GM23248 (cell line): ENCODE data around the gene ASB12. TPM values are rescaled to one million over a fixed set of nuclear protein-coding genes. Genes with fewer than 3 reads are reported as not detected.

Source experiments
- DNase-seq: peaks from one replicate; pipeline ENCODE4 v3.0.0-alpha.2; 2015
- H2AFZ ChIP-seq: fragments of 200-600 bp; sonication (generic); 2 replicates; pipeline ENCODE4 v1.6.1; 2016; ENCODE audit warnings: antibody characterized with exemption
- H3F3A ChIP-seq: fragments of 200-600 bp; sonication (generic); 2 replicates; pipeline ENCODE4 v1.6.1; 2016; ENCODE audit warnings: mild to moderate bottlenecking, antibody characterized with exemption, mixed run types; ENCODE audit not compliant: insufficient read depth
- H3K27ac ChIP-seq: fragments of 200-600 bp; sonication (generic); 2 replicates; pipeline ENCODE4 v1.5.1; 2016; ENCODE audit warnings: mild to moderate bottlenecking
- H3K27me3 ChIP-seq: fragments of 200-600 bp; sonication (generic); replicated peaks from 2 replicates; pipeline ENCODE4 v1.6.1; 2016; ENCODE audit warnings: mild to moderate bottlenecking; ENCODE audit not compliant: insufficient read depth
- H3K36me3 ChIP-seq: fragments of 200-600 bp; sonication (generic); 2 replicates; pipeline ENCODE4 v1.6.1; 2016; ENCODE audit warnings: low read depth, mild to moderate bottlenecking
- H3K4me1 ChIP-seq: fragments of 200-600 bp; sonication (generic); 2 replicates; pipeline ENCODE4 v1.6.1; 2016; ENCODE audit warnings: mild to moderate bottlenecking; ENCODE audit not compliant: insufficient read depth
- H3K4me2 ChIP-seq: fragments of 200-600 bp; sonication (generic); one replicate; pipeline ENCODE4 v1.6.1; 2016; ENCODE audit warnings: mild to moderate bottlenecking; ENCODE audit not compliant: unreplicated experiment
- H3K4me3 ChIP-seq: fragments of 200-600 bp; sonication (generic); 2 replicates; pipeline ENCODE4 v1.5.1; 2016; ENCODE audit warnings: mild to moderate bottlenecking
- H3K79me2 ChIP-seq: fragments of 200-600 bp; sonication (generic); 2 replicates; pipeline ENCODE4 v1.6.1; 2016; ENCODE audit warnings: mild to moderate bottlenecking; ENCODE audit not compliant: insufficient read depth
- H3K9ac ChIP-seq: fragments of 200-600 bp; sonication (generic); 2 replicates; pipeline ENCODE4 v1.6.1; 2016; ENCODE audit warnings: mild to moderate bottlenecking
- H3K9me2 ChIP-seq: fragments of 200-600 bp; sonication (generic); 2 replicates; pipeline ENCODE4 v1.6.1; 2016; ENCODE audit warnings: mixed run types, mild to moderate bottlenecking, moderate library complexity; ENCODE audit not compliant: insufficient read depth
- H3K9me3 ChIP-seq: fragments of 200-600 bp; sonication (generic); one replicate; pipeline ENCODE4 v1.6.1; 2017; ENCODE audit warnings: low read depth
- H4K20me1 ChIP-seq: fragments of 200-600 bp; sonication (generic); 2 replicates; pipeline ENCODE4 v1.6.0; 2016; ENCODE audit not compliant: insufficient read depth
- EZH2 ChIP-seq: fragments of 200-600 bp; sonication (generic); IDR thresholded peaks from 2 replicates; pipeline ENCODE4 v1.6.1; 2018; ENCODE audit warnings: antibody characterized with exemption, mild to moderate bottlenecking; ENCODE audit not compliant: insufficient read depth, poor library complexity, severe bottlenecking
- EZH2phosphoT487 ChIP-seq: fragments of 200-600 bp; sonication (generic); IDR thresholded peaks from 2 replicates; pipeline ENCODE4 v1.6.1; 2018; ENCODE audit warnings: antibody characterized with exemption, moderate library complexity, mild to moderate bottlenecking, low read depth; ENCODE audit not compliant: insufficient read depth
- WGBS, 2 experiments: methylation state at CpG; one replicate each; pipeline ENCODE4 v1.1.6; 2015 to 2017; ENCODE audit warnings: low lambda C conversion rate in 2 of 2, low coverage in 1 of 2; ENCODE audit errors: missing lambda C conversion rate in 2 of 2; 5-methylcytosine and 5-hydroxymethylcytosine counted together
- in situ Hi-C: fragments of 300-500 bp; cut with MboI; formaldehyde crosslinking; loops from 2 replicates; pipeline ENCODE4 v1.15.0; 2020
- polyA plus RNA-seq: library from polyadenylated mRNA; unstranded; fragments of >200 nt; fragmentation: Nextera tagmentation; extraction: Ambion mirVana; gene quantifications from 2 replicates; pipeline ENCODE4 v1.2.1, GENCODE V29; 2016
- total RNA-seq: library from RNA; depleted of rRNA; stranded (reverse); fragments of >200 nt; shearing (Covaris generic); gene quantifications from 2 replicates; pipeline ENCODE4 v1.2.3, GENCODE V29; 2014

Gene ASB12
- total and polyA plus RNA-seq, 2 experiments from 2014 or later = 0.22 TPM; not detected in 1

DNA sequence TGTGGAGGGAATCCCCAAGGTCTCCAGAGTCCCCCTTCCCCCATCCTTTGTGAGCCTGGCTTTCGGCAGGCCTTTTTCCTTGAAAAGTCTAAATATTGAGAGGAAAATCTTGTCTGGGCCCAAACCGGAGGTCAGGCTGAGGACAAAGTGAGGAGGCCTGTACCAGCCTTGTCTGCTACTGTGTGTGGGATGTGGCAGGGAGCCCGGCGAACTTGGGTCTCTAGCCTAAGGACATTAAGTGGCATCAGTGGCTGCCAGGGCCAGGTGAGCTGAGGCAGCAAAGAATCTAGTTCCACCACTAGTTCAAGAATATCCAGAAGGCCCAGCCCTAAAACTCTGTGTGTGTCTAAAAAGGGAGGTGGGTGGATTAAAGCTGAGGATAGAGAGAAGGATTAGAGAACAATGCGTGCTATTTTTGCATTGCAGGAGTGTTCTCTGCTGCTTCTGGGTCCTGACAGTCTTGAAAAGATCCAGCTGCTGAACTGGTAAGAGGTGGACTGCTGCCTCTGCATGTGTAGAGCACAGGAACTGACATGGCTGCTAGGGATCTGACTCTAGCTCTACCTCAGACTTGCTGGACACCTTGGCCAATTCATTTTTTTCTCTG is 23.7 kb downstream of the ASB12 start:
- Histone ChIP-seq H3K27ac (peak overlapping the region; percentile 88), H3K79me2 (no peaks in the 10 kb centered on the region), H3K36me3 (no peaks in the 10 kb centered on the region), H3F3A (no peaks in the 10 kb centered on the region), H3K9me3 (no peaks in the 10 kb centered on the region), H3K4me1 (peaks cover 18% of the 10 kb centered on the region), H3K9ac (peak overlapping the region; percentile 95), H3K27me3 (no peaks in the 10 kb centered on the region), H3K4me2 (peak overlapping the region; percentile 93), H4K20me1 (no peaks in the 10 kb centered on the region), H3K4me3 (peak overlapping the region; percentile 96), H2AFZ (peak overlapping the region; percentile 95), H3K9me2 (no peaks in the 10 kb centered on the region)
- 18 to 45% methylated on average over 2 to 3 of the region's 5 CpGs for WGBS, 2 experiments
- peak; percentile 16 for DNase-seq
- no peak for TF ChIP-seq EZH2phosphoT487
- TF ChIP-seq EZH2 = no peak
- in situ Hi-C loops = no loop called here

- peaks cover 18% of the 10 kb centered on the region for H3K4me1 ChIP-seq
- H3K9ac ChIP-seq = peak overlapping the region; percentile 95
- in situ Hi-C loops = no loop called here
- no peaks in the 10 kb centered on the region for H3K9me3 ChIP-seq
- H3K9me2 ChIP-seq = no peaks in the 10 kb centered on the region
- H4K20me1 ChIP-seq = no peaks in the 10 kb centered on the region
- no peak for TF ChIP-seq EZH2phosphoT487
- no peak for TF ChIP-seq EZH2
- H3K27me3 ChIP-seq = no peaks in the 10 kb centered on the region
- peak overlapping the region; percentile 96 for H3K4me3 ChIP-seq
- peak overlapping the region; percentile 95 for H2AFZ ChIP-seq
- peak overlapping the region; percentile 88 for H3K27ac ChIP-seq
- peak overlapping the region; percentile 93 for H3K4me2 ChIP-seq
- no peaks in the 10 kb centered on the region for H3K36me3 ChIP-seq
- H3F3A ChIP-seq = no peaks in the 10 kb centered on the region
- 2% methylated on average over 26 to 32 of the region's 45 CpGs for WGBS, 2 experiments
- H3K79me2 ChIP-seq = no peaks in the 10 kb centered on the region
- DNase-seq = peak; percentile 91
These were observed 24.5 kb downstream of the ASB12 start for GRCh38 chrX:64205735-64206501.

- in situ Hi-C loops = no loop called here
These were observed 25.0 kb downstream of the ASB12 start, which contains the start of gene AMER1 for GRCh38 chrX:64205441-64205734. AMER1 (minus strand) TSS chrX:64205708; CDS start chrX:64193286, 12,422 bp downstream.

GRCh38 chrX:64204701-64205440 is 25.5 kb downstream of the ASB12 start:
- TF ChIP-seq EZH2 (no peak), EZH2phosphoT487 (no peak)
- Histone ChIP-seq H4K20me1 (no peaks in the 10 kb centered on the region), H3K27ac (peak overlapping the region; percentile 88), H3K9me3 (no peaks in the 10 kb centered on the region), H3K27me3 (no peaks in the 10 kb centered on the region), H3K4me3 (peak overlapping the region; percentile 96), H3K79me2 (no peaks in the 10 kb centered on the region), H3K4me2 (peak overlapping the region; percentile 93), H3K9ac (peak overlapping the region; percentile 95), H3K36me3 (no peaks in the 10 kb centered on the region), H2AFZ (peak overlapping the region; percentile 95), H3K9me2 (no peaks in the 10 kb centered on the region), H3K4me1 (peaks cover 18% of the 10 kb centered on the region), H3F3A (no peaks in the 10 kb centered on the region)
- 1 to 2% methylated on average over 17 to 22 of the region's 46 CpGs for WGBS, 2 experiments
- peak; percentile 71 for DNase-seq
- in situ Hi-C loops = no loop called here

More at GRCh38 chrX:64205441-64205734, 25.0 kb downstream of the ASB12 start, which contains the start of gene AMER1:
- TF ChIP-seq EZH2 (no peak), EZH2phosphoT487 (no peak)
- DNase-seq = peak; percentile 76
- WGBS, 2 experiments = 0% methylated on average over 15 of the region's 29 CpGs; no CpG with 5 or more reads in 1 of the 2 experiments
- Histone ChIP-seq H2AFZ (peak within 1 kb of the TSS; percentile 95), H3K9ac (peak within 1 kb of the TSS; percentile 95), H3K9me3 (no peaks in the 10 kb centered on the region), H3K27me3 (no peaks in the 10 kb centered on the region), H4K20me1 (no peaks in the 10 kb centered on the region), H3K4me1 (peaks cover 18% of the 10 kb centered on the region), H3K79me2 (no peaks in the 10 kb centered on the region), H3F3A (no peaks in the 10 kb centered on the region), H3K9me2 (no peaks in the 10 kb centered on the region), H3K27ac (peak within 1 kb of the TSS; percentile 88), H3K36me3 (no peaks in the 10 kb centered on the region), H3K4me2 (peak within 1 kb of the TSS; percentile 93), H3K4me3 (peak within 1 kb of the TSS; percentile 96)
